K562 (cell line): ENCODE data around the gene MTG2. TPM values are rescaled to one million over a fixed set of nuclear protein-coding genes. Genes with fewer than 3 reads are reported as not detected.

Experiments
- ATAC-seq: fragments of 200-7000 bp; cut with Tn5 transposase; 3 replicates; pipeline ENCODE4 v1.9.1; 2020; ENCODE audit warnings: moderate library complexity
- BruUV-seq: library from RNA; stranded (reverse); fragments of 400-500 nt; replicated peaks from 2 replicates; lab custom pipeline; 2021; lab: Mats Ljungman, UMichigan
- CTCF ChIA-PET: fragments of 300-600 bp; formaldehyde crosslinking; extraction: SDS; loops from one replicate; lab custom pipeline; 2021; ENCODE audit warnings: low intra/inter-chr PET ratio; lab: Yijun Ruan, JAX
- POLR2A ChIA-PET: fragments of 300-600, 350-650 bp; sonication (Branson Sonifier 250); formaldehyde crosslinking; extraction: SDS; loops from one replicate; lab custom pipeline; 2021; ENCODE audit warnings: antibody characterized with exemption, inconsistent platforms; lab: Yijun Ruan, JAX
- DNase-seq, 4 experiments: peaks; one replicate each; pipeline versions ENCODE4 v3.0.0 to v3.0.0-alpha.2; 2011 to 2018; ENCODE audit warnings: low spot score in 3 of 4, mixed read lengths in 3 of 4; ENCODE audit errors: extremely low read depth in 1 of 4
- FAIRE-seq: peaks from 2 replicates; lab custom pipeline; 2011; peaks lifted over from hg19 to GRCh38; lab: Jason Lieb, UNC
- H2AFZ ChIP-seq: 2 replicates; pipeline ENCODE4 v1.6.0; 2011; ENCODE audit warnings: low read depth, low read length, control low read depth, inconsistent platforms
- H3K27ac ChIP-seq: fragments of 200-600 bp; 3 replicates; pipeline ENCODE4 v1.8.0; 2011; ENCODE audit warnings: low read depth, mild to moderate bottlenecking, control low read depth, inconsistent platforms, low read length, moderate library complexity, mixed read lengths; ENCODE audit errors: extremely low read depth
- H3K27me3 ChIP-seq, 2 experiments: fragments of 300-600 bp in 1 of 2; 2 replicates in 1 of 2; 3 replicates in 1 of 2; pipeline versions ENCODE4 v1.6.0 to v1.8.0; 2011; ENCODE audit warnings: inconsistent platforms in 2 of 2, low read length in 2 of 2, mild to moderate bottlenecking in 1 of 2, mixed read lengths in 1 of 2, moderate library complexity in 1 of 2; ENCODE audit not compliant: control insufficient read depth in 2 of 2, insufficient read depth in 2 of 2
- H3K36me3 ChIP-seq: fragments of 300-600 bp; 3 replicates; pipeline ENCODE4 v1.8.0; 2011; ENCODE audit warnings: mild to moderate bottlenecking, low read length, inconsistent platforms; ENCODE audit not compliant: control insufficient read depth, insufficient read depth
- H3K4me1 ChIP-seq, 2 experiments: fragments of 200-600 bp in 1 of 2; replicated peaks in 1 of 2; 2 replicates in 1 of 2; 3 replicates in 1 of 2; pipeline versions ENCODE4 v1.5.1 to v1.8.0; 2011; ENCODE audit warnings: inconsistent platforms in 2 of 2, low read length in 2 of 2, mild to moderate bottlenecking in 1 of 2, mixed read lengths in 1 of 2, moderate library complexity in 1 of 2; ENCODE audit not compliant: control insufficient read depth in 2 of 2, insufficient read depth in 2 of 2
- H3K4me2 ChIP-seq: 2 replicates; pipeline ENCODE4 v1.6.1; 2011; ENCODE audit warnings: low read length, control low read depth, inconsistent platforms, mixed read lengths; ENCODE audit not compliant: insufficient read depth
- H3K4me3 ChIP-seq: fragments of 200-600 bp; sonication (generic), shearing (Covaris generic); 2 replicates; pipeline ENCODE4 v1.5.1; 2016; ENCODE audit warnings: control low read depth, inconsistent platforms
- H3K79me2 ChIP-seq: fragments of 200-600 bp; 3 replicates; pipeline ENCODE4 v1.8.0; 2011; ENCODE audit warnings: low read length, inconsistent platforms; ENCODE audit not compliant: control insufficient read depth, insufficient read depth
- H3K9ac ChIP-seq, 2 experiments: 2 replicates each; pipeline versions ENCODE4 v1.6.0 to v1.6.1; 2011; ENCODE audit warnings: low read depth in 2 of 2, low read length in 2 of 2, control low read depth in 1 of 2, inconsistent platforms in 1 of 2, mild to moderate bottlenecking in 1 of 2, mixed read lengths in 1 of 2; ENCODE audit not compliant: insufficient read depth in 1 of 2
- H3K9me1 ChIP-seq: one replicate; pipeline ENCODE4 v1.6.0; 2011; ENCODE audit warnings: inconsistent platforms, mild to moderate bottlenecking, low read length, moderate library complexity; ENCODE audit not compliant: control insufficient read depth, insufficient read depth
- H3K9me3 ChIP-seq: replicated peaks from 2 replicates; pipeline ENCODE4 v1.5.1; 2011; ENCODE audit warnings: low read depth, low read length, inconsistent platforms; ENCODE audit not compliant: control insufficient read depth, insufficient read depth
- H4K20me1 ChIP-seq: replicated peaks from 2 replicates; pipeline ENCODE4 v1.6.1; 2011; ENCODE audit warnings: low read length, inconsistent platforms, mixed read lengths; ENCODE audit not compliant: control insufficient read depth, insufficient read depth
- DDX20 ChIP-seq: fragments of 450-650 bp; IDR thresholded peaks from 2 replicates; pipeline ENCODE4 v1.6.1; 2016; ENCODE audit warnings: missing genetic modification characterization, low read depth, mild to moderate bottlenecking, missing compliant biosample characterization, moderate library complexity
- E2F6 ChIP-seq, 2 experiments: IDR thresholded peaks; 2 replicates each; pipeline ENCODE4 v1.6.1; 2011; ENCODE audit warnings: borderline replicate concordance in 1 of 2, control low read depth in 1 of 2, low read depth in 1 of 2, low read length in 1 of 2, mild to moderate bottlenecking in 1 of 2, mixed read lengths in 1 of 2, moderate library complexity in 1 of 2; ENCODE audit not compliant: insufficient read depth in 1 of 2, insufficient read length in 1 of 2, poor library complexity in 1 of 2, severe bottlenecking in 1 of 2; ENCODE audit errors: extremely low read depth in 1 of 2
- PCBP1 ChIP-seq: fragments of 200-400 bp; formaldehyde crosslinking; IDR thresholded peaks from 2 replicates; pipeline ENCODE4 v1.6.1; 2018; ENCODE audit warnings: mild to moderate bottlenecking, low read depth, low read length; ENCODE audit not compliant: poor library complexity, severe bottlenecking
- WGBS: fragments of 100-300 bp; shearing (Covaris generic); methylation state at CpG from one replicate; pipeline ENCODE4 v1.1.6; 2016; ENCODE audit warnings: low coverage, mixed read lengths; ENCODE audit not compliant: insufficient coverage; ENCODE audit errors: missing lambda C conversion rate; 5-methylcytosine and 5-hydroxymethylcytosine counted together
- in situ Hi-C: fragments of 300-500 bp; cut with MboI; formaldehyde crosslinking; loops from 4 replicates; pipeline ENCODE4 v1.15.0; 2018; ENCODE audit warnings: inconsistent platforms, mixed read lengths
- intact Hi-C: fragments of 100-400 bp; cut with micrococcal nuclease; formaldehyde crosslinking; loops from 2 replicates; pipeline ENCODE4 v1.14.2; 2022
- polyA plus RNA-seq, 8 experiments: library from polyadenylated mRNA; depleted of rRNA in 4 of 8; stranded (reverse) in 5 of 8; unstranded in 3 of 8; fragments of >200 nt; fragmentation: Nextera tagmentation in 2 of 8; fragmentation: Illumina TruSeq in 1 of 8; extraction: Ambion mirVana in 2 of 8; extraction: Trizol in 1 of 8; gene quantifications; 2 replicates each; pipeline versions ENCODE4 v1.2.1 to v1.2.3, GENCODE V29; 2011 to 2014; ENCODE audit warnings: inconsistent platforms in 1 of 8, missing spikeins in 1 of 8
- total RNA-seq, 7 experiments: library from RNA; depleted of rRNA in 6 of 7; stranded (reverse); fragments of >200 nt in 6 of 7; fragmentation: Illumina TruSeq in 2 of 7; extraction: Trizol in 2 of 7; gene quantifications; 2 replicates each; pipeline versions ENCODE4 v1.2.1 to v1.2.3, GENCODE V29; 2011 to 2021; ENCODE audit warnings: low replicate concordance in 1 of 7

Gene MTG2
- total and polyA plus RNA-seq, 9 of the 15 experiments (the other 6 are each of a cell fraction or from before 2014, with no cell fraction given), result 8.7 to 67.5 (median 44.5) TPM

GRCh38 chr20:62219101-62219991, 36.5 kb downstream of the MTG2 start:
- no peak for DNase-seq
- peak; percentile 7; the same call in 1 of the 3 replicates for ATAC-seq
- peaks cover 50 to 82% of the 10 kb centered on the region in 2 experiments; a peak in 4 of 5 replicates for H3K27me3 ChIP-seq
- no peaks in the 10 kb centered on the region for H3K36me3 ChIP-seq
- 6% methylated on average over 55 of the region's 84 CpGs for WGBS
- intact Hi-C loops (no loop called here), in situ Hi-C loops (no loop called here)
- no peak overlapping the region for H3K4me2 ChIP-seq
- BruUV-seq, result no TSS peak
- TF ChIP-seq E2F6 (IDR thresholded peaks at IDR 0.05; ENCODE audit: borderline replicate concordance in 1 of 2, extremely low read depth in 1 of 2, insufficient read depth in 1 of 2, insufficient read length in 1 of 2, low read depth in 1 of 2, low read length in 1 of 2, poor library complexity in 1 of 2, severe bottlenecking in 1 of 2), result peak in 1 of 2 experiments; percentile 9
- TF ChIP-seq PCBP1, result peak; percentile 57
- TF ChIP-seq DDX20 (tag), result no peak
- POLR2A ChIA-PET, result interaction anchor here (1.8 kb wide), 1 partner anchor 10 kb away, joined by 5 read pairs; no protein-coding TSS in a partner anchor
- H3K9me1 ChIP-seq, result no peaks in the 10 kb centered on the region
- H3K4me3 ChIP-seq, result no peak overlapping the region; the same call in 1 of the 2 replicates
- peaks cover 16% of the 10 kb centered on the region for H4K20me1 ChIP-seq
- no peak for FAIRE-seq
- H3K9me3 ChIP-seq, result no peaks in the 10 kb centered on the region
- no peak overlapping the region for H2AFZ ChIP-seq
- H3K79me2 ChIP-seq, result no peaks in the 10 kb centered on the region
- peaks cover 0 to 64% of the 10 kb centered on the region in 2 experiments; a peak in 2 of 5 replicates for H3K4me1 ChIP-seq
- no peak overlapping the region for H3K9ac ChIP-seq
- H3K27ac ChIP-seq, result no peak overlapping the region
- CTCF ChIA-PET, result no interaction called here
